ENCODE data around the gene INSYN1.

- TF ChIP-seq EZH2phosphoT487 (conservative IDR thresholded peaks at IDR 0.05; ENCODE audit: low read length), result no peak
- TF ChIP-seq CTCF (IDR thresholded peaks at IDR 0.05; ENCODE audit: insufficient read depth, low read length, poor library complexity, severe bottlenecking), result no peak
Observed at GRCh38 chr15:73709686-73710085, 43.5 kb downstream of the INSYN1 start.
